Psoas muscle (tissue), 8 donors: Measurements from ENCODE around the gene SCAF4. TPM values are rescaled to one million over a fixed set of nuclear protein-coding genes. Genes with fewer than 3 reads are reported as not detected.
A peak's percentile ranks its signal among the peaks of the same experiment; 100 is the strongest.

ENCODE experiments used
- ATAC-seq, 4 donors: fragments of 200-7000 bp; cut with Tn5 transposase; one replicate each; pipeline ENCODE4 v1.9.1; 2020; ENCODE audit warnings: moderate library complexity in 3 of 4, mild to moderate bottlenecking in 2 of 4
- DNase-seq, 2 donors: peaks; one replicate each; pipeline ENCODE4 v3.0.0-alpha.2; 2020
- H3K27ac ChIP-seq: fragments of 200-600 bp; one replicate; pipeline ENCODE4 v1.8.0; 2022
- H3K27me3 ChIP-seq, 3 donors: fragments of 200-600 bp in 1 of 3; one replicate each; pipeline versions ENCODE4 v1.6.1 to v1.8.0; 2013 to 2022; ENCODE audit warnings: low read length in 2 of 3, mild to moderate bottlenecking in 2 of 3, moderate library complexity in 1 of 3; ENCODE audit not compliant: insufficient read depth in 3 of 3
- H3K36me3 ChIP-seq, 2 donors: fragments of 200-600 bp in 1 of 2; one replicate each; pipeline versions ENCODE4 v1.6.1 to v1.8.0; 2013 to 2022; ENCODE audit warnings: low read depth in 1 of 2, mild to moderate bottlenecking in 1 of 2, moderate library complexity in 1 of 2; ENCODE audit not compliant: insufficient read depth in 1 of 2
- H3K4me1 ChIP-seq: fragments of 200-600 bp; one replicate; pipeline ENCODE4 v1.8.0; 2022
- H3K4me3 ChIP-seq: fragments of 200-600 bp; one replicate; pipeline ENCODE4 v1.8.0; 2022; ENCODE audit warnings: mild to moderate bottlenecking
- H3K9me3 ChIP-seq: fragments of 200-600 bp; one replicate; pipeline ENCODE4 v1.8.0; 2022
- WGBS, 3 donors: extraction: QIAGEN DNeasy Blood & Tissue Kit; methylation state at CpG; one replicate each; pipeline versions ENCODE4 v1.1.6 to v1.1.7; 2013; 5-methylcytosine and 5-hydroxymethylcytosine counted together
- intact Hi-C, 2 donors: fragments of 100-400 bp; cut with DNase I; formaldehyde crosslinking; loops; one replicate each; pipeline versions ENCODE4 v1.11.0 to v1.14.2; 2022
- polyA plus RNA-seq, 3 donors: library from polyadenylated mRNA; stranded (reverse); fragments of 200-250 nt; gene quantifications; one replicate each; pipeline ENCODE4 v1.2.3, GENCODE V29; 2013
- total RNA-seq, 4 donors: library from RNA; stranded (reverse); fragmentation: NEBNext Ultra II Directional in 2 of 4; extraction: Animal tissue kit (Norgen Biotek cat#: 25700) in 2 of 4; gene quantifications; one replicate each; pipeline versions ENCODE4 v1.2.1 to v1.2.4, GENCODE V29; 2021 to 2023
- TF ChIP-seq, protein P1 (sequence below): fragments of 200-600 bp; IDR thresholded peaks from one replicate; pipeline ENCODE4 v1.8.0; 2022; ENCODE audit warnings: antibody characterized with exemption
- donor health status: healthy with polysubstance abuse.
- donor health status: DM: no; HTN: no; CAD: no; lungs with moderate emphysema.
- donor health status: Bipolar disorder and iron deficiency.
- donor health status: healthy.
- donor health status: DM: yes; HTN: yes; CAD: no.
- donor health status: DM: no; HTN: no; CAD: no.
- donor health status: DM: no; HTN: no; CAD: no.
- donor health status: DM: yes; HTN: yes; CAD: no.

The SCAF4 gene
- total and polyA plus RNA-seq, 7 donors = 7.5 to 23.9 (median 17.3) TPM

DNA sequence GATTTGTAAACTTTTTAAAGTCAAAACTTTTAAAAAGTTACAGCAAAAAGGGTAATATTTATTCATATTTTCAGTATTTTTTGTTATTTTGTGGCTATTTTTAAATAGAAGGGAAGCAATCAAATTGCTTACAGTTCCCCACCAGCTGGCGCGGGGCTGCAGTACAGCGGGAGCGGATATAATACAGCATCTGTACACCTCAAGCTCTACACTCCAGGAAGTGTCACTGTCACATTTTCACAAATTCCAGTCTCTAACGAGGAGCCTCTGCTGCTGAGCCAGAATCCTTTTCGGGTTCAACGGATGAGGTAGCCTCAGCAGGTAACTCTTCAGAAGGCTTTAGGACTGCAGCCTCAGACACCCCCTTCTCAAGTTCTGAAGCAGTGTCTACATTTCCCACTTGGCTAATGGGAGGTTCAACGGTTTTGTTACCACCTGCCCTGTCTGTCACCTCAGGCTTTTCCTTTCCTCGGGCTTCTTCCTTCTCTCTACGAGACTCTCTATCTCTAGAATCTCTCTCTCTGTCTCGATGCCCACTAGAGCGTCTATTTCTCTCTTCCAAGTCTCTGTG lies 60.7 kb downstream of the SCAF4 start:
- 63 to 70% (median 64%) methylated on average over 12 of the region's 12 CpGs for WGBS, 3 donors
- no peaks in the 10 kb centered on the region for H3K27me3 ChIP-seq
- H3K9me3 ChIP-seq = no peaks in the 10 kb centered on the region
- DNase-seq (no peak), ATAC-seq (peak in 3 of 4 donors; percentile 29 to 45 (median 34))
- H3K4me1 ChIP-seq = no peaks in the 10 kb centered on the region
- TF ChIP-seq, protein P1, sequence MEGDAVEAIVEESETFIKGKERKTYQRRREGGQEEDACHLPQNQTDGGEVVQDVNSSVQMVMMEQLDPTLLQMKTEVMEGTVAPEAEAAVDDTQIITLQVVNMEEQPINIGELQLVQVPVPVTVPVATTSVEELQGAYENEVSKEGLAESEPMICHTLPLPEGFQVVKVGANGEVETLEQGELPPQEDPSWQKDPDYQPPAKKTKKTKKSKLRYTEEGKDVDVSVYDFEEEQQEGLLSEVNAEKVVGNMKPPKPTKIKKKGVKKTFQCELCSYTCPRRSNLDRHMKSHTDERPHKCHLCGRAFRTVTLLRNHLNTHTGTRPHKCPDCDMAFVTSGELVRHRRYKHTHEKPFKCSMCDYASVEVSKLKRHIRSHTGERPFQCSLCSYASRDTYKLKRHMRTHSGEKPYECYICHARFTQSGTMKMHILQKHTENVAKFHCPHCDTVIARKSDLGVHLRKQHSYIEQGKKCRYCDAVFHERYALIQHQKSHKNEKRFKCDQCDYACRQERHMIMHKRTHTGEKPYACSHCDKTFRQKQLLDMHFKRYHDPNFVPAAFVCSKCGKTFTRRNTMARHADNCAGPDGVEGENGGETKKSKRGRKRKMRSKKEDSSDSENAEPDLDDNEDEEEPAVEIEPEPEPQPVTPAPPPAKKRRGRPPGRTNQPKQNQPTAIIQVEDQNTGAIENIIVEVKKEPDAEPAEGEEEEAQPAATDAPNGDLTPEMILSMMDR = no peak
- H3K36me3 ChIP-seq = peaks cover 10 to 67% of the 10 kb centered on the region in 2 donors
- intact Hi-C loops = no loop called here
- no peak overlapping the region for H3K27ac ChIP-seq
- no peak overlapping the region for H3K4me3 ChIP-seq

DNA sequence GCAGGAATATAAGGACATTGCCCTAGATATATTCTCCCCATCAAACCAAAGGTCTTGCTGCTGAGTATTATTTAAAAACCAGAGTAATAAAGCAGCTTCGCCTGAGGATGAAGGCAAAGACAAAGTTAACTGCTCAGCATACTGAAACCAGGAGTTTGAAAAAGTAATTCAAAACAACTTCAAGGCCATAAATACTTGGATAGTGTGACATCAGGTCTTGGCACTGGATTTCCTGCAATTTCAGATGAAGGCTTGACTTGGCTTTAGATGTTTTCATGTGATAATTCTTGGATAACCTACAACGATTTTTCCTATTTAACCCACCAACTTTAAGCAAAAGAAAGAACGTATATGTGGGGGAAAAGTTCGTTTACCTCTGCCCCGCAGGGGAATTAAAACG lies 61.8 kb downstream of the SCAF4 start:
- Histone ChIP-seq H3K9me3 (no peaks in the 10 kb centered on the region), H3K27me3 (no peaks in the 10 kb centered on the region), H3K4me3 (no peak overlapping the region), H3K27ac (no peak overlapping the region), H3K4me1 (peaks cover 3% of the 10 kb centered on the region), H3K36me3 (peaks cover 10 to 72% of the 10 kb centered on the region in 2 donors)
- DNase-seq = no peak
- no peak for ATAC-seq
- WGBS, 3 donors = 49 to 56% (median 54%) methylated on average over 6 of the region's 6 CpGs
- TF ChIP-seq, protein P1 = no peak
- intact Hi-C loops = no loop called here

DNA sequence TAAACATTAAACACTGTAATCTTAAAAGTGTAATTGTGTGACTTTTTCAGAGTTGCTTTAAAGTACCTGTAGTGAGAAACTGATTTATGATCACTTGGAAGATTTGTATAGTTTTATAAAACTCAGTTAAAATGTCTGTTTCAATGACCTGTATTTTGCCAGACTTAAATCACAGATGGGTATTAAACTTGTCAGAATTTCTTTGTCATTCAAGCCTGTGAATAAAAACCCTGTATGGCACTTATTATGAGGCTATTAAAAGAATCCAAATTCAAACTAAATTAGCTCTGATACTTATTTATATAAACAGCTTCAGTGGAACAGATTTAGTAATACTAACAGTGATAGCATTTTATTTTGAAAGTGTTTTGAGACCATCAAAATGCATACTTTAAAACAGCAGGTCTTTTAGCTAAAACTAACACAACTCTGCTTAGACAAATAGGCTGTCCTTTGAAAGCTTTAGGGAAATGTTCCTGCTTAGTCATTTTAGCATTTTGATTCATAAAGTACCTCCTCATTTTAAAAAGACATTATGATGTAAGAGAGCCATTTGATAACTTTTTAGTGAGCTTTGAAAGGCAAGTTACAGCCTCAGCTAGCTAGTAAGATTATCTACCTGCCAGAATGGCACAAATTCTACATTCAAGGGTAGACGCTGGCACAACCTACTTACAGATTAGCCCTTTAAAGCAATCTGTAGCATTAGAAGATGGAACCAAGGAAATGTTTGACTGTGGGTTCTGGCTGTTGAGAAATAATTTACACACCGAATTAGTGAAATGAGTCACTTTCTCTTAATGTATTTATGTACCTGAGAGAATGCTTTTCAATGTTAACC lies 63.0 kb downstream of the SCAF4 start:
- intact Hi-C loops = no loop called here
- TF ChIP-seq, protein P1 = no peak
- Histone ChIP-seq H3K36me3 (peaks cover 14 to 80% of the 10 kb centered on the region in 2 donors), H3K27ac (no peak overlapping the region), H3K9me3 (no peaks in the 10 kb centered on the region), H3K4me3 (no peak overlapping the region), H3K27me3 (no peaks in the 10 kb centered on the region), H3K4me1 (peaks cover 7% of the 10 kb centered on the region)
- 71 to 85% (median 76%) methylated on average over 2 of the region's 2 CpGs for WGBS, 3 donors
- no peak for DNase-seq
- ATAC-seq = no peak

DNA sequence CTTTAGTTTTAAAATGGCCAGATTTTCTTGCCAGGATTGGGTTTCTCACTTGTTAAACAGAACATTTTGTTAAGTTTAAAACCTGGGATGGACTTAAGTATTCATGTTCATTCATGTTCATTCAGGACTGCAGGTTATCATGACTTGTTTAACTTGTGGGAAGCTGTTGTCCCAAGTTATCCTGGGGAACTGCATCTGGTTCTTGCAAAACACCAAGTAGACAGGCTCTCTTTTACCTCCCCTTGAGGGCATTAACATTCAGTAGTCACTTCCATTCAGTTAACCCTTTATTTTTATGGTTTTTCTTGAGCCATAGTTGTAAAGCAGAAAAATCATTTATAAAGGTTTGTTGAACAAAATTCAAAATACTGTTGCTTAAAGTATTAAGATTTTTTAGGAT lies 64.3 kb downstream of the SCAF4 start:
- ATAC-seq = no peak
- H3K27ac ChIP-seq = no peak overlapping the region

More for the DNA sequence above, 64.3 kb downstream of the SCAF4 start:
- no peaks in the 10 kb centered on the region for H3K27me3 ChIP-seq
- no peak for DNase-seq
- H3K4me1 ChIP-seq = peaks cover 13% of the 10 kb centered on the region
- intact Hi-C loops = no loop called here
- peaks cover 16 to 89% of the 10 kb centered on the region in 2 donors for H3K36me3 ChIP-seq
- no peak overlapping the region for H3K4me3 ChIP-seq
- TF ChIP-seq, protein P1 = no peak
- H3K9me3 ChIP-seq = no peaks in the 10 kb centered on the region
